Right cardiac atrium (tissue), 5 donors: ENCODE results near the gene SLC44A1. TPM values are rescaled to one million over a fixed set of nuclear protein-coding genes. Genes with fewer than 3 reads are reported as not detected.
A peak's percentile ranks its signal among the peaks of the same experiment; 100 is the strongest.

ENCODE experiments used
- ATAC-seq, 2 donors: fragments of 200-7000 bp; cut with Tn5 transposase; one replicate each; pipeline versions ENCODE4 v1.8.0 to v1.9.1; 2020; ENCODE audit warnings: moderate library complexity in 2 of 2, mild to moderate bottlenecking in 1 of 2
- DNase-seq, 3 donors: peaks; one replicate each; pipeline ENCODE4 v3.0.0-alpha.2; 2020
- H3K27ac ChIP-seq: one replicate; pipeline ENCODE4 v1.5.1; 2013; ENCODE audit warnings: mild to moderate bottlenecking, low read length, control low read depth, moderate library complexity
- H3K27me3 ChIP-seq: one replicate; pipeline ENCODE4 v1.6.1; 2013; ENCODE audit not compliant: control insufficient read depth, insufficient read depth
- H3K4me1 ChIP-seq: one replicate; pipeline ENCODE4 v1.6.1; 2013; ENCODE audit warnings: low read length; ENCODE audit not compliant: control insufficient read depth, insufficient read depth
- H3K4me3 ChIP-seq: one replicate; pipeline ENCODE4 v1.5.1; 2013; ENCODE audit warnings: low read length, control low read depth
- H3K9me3 ChIP-seq: one replicate; pipeline ENCODE4 v1.6.1; 2013; ENCODE audit warnings: low read length; ENCODE audit not compliant: control insufficient read depth
- WGBS: extraction: QIAGEN DNeasy Blood & Tissue Kit; methylation state at CpG from one replicate; pipeline ENCODE4 v1.1.7; 2013; 5-methylcytosine and 5-hydroxymethylcytosine counted together
- intact Hi-C, 4 donors: fragments of 100-400 bp; cut with DNase I; formaldehyde crosslinking; loops; one replicate each; pipeline versions ENCODE4 v1.11.0 to v1.14.0; 2022 to 2023
- polyA plus RNA-seq: library from polyadenylated mRNA; stranded (reverse); fragments of 200-250 nt; gene quantifications from one replicate; pipeline ENCODE4 v1.2.3, GENCODE V29; 2013
- total RNA-seq, 4 donors: library from RNA; stranded (reverse); fragmentation: NEBNext Ultra II Directional; extraction: Animal tissue kit (Norgen Biotek cat#: 25700); gene quantifications; one replicate each; pipeline ENCODE4 v1.2.1, GENCODE V29; 2021
- donor health status: healthy with polysubstance abuse.
- donor health status: DM: no; HTN: yes; CAD: no.
- donor health status: DM: no; HTN: no; CAD: no.
- donor health status: DM: no; HTN: yes; CAD: no; lungs with severe emphysema.
- donor health status: DM: yes; HTN: yes; CAD: no.

Gene SLC44A1
- total and polyA plus RNA-seq, 5 donors: 5.8 to 18.3 (median 16.1) TPM

DNA sequence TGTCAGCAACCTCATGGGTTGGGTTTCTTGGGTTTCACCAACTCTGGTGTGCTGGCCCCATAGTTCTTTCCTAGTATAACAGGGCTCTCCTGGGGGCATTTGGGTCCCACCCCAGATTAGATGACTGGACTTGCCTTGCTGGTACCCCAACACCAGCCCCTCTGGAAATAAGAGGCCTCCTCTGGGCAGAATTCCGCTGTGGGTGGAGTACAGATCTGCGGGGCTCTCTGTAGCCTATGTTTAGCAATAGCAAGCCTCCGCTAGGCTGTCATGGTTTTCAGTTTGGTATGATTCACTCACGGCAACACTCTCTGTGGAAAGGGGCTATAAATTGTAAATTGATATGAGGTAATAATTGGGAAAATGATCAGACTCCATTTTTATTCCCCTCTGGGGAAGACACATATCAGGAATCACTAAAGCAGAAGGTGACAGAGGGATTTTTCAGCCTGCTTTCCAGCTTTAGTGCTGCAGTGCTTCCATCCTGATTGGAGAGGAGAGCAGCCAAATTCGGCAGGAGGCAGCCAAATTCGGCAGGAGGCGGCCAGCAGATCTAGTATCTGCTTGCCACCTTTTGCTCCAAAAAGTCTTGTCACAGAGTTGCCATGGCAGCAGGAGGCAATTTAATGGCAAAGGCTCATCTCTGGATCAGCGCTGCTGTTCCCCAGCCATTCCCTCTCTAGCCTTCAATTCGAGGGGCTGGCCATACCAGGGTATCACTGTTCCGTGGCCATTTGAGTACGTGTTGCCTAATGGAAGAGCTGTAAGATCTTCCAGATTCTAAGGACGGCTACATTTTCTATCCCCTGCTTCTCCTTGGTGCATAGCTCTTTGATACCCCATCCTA is 84.6 kb downstream of the SLC44A1 start:
- peak; percentile 29 to 52 for ATAC-seq
- peaks cover 5% of the 10 kb centered on the region for H3K4me1 ChIP-seq
- no peaks in the 10 kb centered on the region for H3K9me3 ChIP-seq
- H3K4me3 ChIP-seq: peak overlapping the region; percentile 6
- DNase-seq: peak; percentile 20 to 65 (median 60)
- intact Hi-C loops: no loop called here
- H3K27ac ChIP-seq: no peak overlapping the region
- H3K27me3 ChIP-seq: no peaks in the 10 kb centered on the region
- WGBS: 78% methylated on average over 12 of the region's 12 CpGs

DNA sequence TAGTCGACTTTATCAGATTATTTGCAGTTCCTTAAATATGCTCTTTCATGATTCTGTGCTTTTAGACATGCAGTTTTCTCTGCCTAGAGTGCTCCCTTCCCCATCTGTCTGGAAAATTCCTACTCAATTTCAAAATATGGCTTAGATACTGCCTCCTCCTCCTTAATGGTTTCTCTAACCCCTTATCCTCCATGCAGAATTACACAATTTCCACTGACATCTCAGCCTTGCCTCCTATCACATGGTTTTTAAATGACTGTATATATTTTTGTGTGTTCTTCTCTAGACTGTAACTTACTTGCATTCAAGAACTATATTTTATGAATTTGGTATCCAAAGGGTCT is 85.2 kb downstream of the SLC44A1 start:
- Histone ChIP-seq H3K4me1 (peaks cover 5% of the 10 kb centered on the region), H3K27ac (no peak overlapping the region), H3K9me3 (no peaks in the 10 kb centered on the region), H3K4me3 (no peak overlapping the region), H3K27me3 (no peaks in the 10 kb centered on the region)
- ATAC-seq: peak in 1 of 2 donors; percentile 61
- intact Hi-C loops: no loop called here
- DNase-seq: no peak
- WGBS: 79% methylated on average over 1 of the region's 1 CpG

DNA sequence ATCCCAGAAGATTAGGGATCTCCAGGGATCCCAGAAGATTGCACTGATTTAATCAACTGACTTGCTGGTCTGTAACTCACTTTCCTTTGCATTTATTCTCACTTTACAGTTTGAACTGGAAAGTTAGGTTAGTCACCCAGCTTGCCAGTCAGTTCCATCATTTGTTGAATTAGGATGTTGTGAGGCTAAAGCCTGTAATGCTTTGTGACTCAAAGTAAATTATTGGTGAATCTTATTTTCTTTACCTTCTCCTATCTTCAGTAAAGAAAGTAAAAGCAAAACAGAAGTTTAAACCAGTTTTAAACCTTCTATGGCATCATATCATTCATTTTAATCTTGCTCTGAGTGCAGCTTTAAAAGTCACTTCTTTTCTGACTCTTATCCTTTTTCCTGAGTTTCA is 85.8 kb downstream of the SLC44A1 start:
- Histone ChIP-seq H3K27me3 (no peaks in the 10 kb centered on the region), H3K4me3 (no peak overlapping the region), H3K4me1 (peaks cover 5% of the 10 kb centered on the region), H3K27ac (no peak overlapping the region), H3K9me3 (no peaks in the 10 kb centered on the region)
- intact Hi-C loops: no loop called here
- ATAC-seq: no peak
- no peak for DNase-seq

DNA sequence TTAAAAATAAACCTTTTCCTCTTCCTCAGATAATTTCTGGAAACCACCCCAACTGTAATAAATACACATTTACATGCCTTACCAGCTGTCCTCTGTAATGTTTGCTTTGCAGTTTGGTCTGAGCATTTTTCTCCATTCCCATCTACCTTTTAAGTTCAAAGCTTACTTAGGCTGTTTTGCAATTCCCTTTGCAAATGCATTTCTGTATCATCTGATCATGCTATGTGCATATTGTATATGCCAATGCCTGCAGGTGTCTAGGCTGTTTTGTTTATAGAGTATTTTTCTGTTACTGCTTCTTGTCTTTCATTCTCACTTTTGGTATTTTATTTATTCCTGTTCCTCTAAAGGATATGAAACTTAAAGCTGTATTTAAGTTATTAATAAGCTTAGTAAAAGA is 86.3 kb downstream of the SLC44A1 start:
- Histone ChIP-seq H3K27me3 (no peaks in the 10 kb centered on the region), H3K4me3 (no peak overlapping the region), H3K27ac (no peak overlapping the region), H3K9me3 (no peaks in the 10 kb centered on the region), H3K4me1 (peaks cover 5% of the 10 kb centered on the region)
- DNase-seq (no peak), ATAC-seq (no peak)
- intact Hi-C loops: no loop called here

DNA sequence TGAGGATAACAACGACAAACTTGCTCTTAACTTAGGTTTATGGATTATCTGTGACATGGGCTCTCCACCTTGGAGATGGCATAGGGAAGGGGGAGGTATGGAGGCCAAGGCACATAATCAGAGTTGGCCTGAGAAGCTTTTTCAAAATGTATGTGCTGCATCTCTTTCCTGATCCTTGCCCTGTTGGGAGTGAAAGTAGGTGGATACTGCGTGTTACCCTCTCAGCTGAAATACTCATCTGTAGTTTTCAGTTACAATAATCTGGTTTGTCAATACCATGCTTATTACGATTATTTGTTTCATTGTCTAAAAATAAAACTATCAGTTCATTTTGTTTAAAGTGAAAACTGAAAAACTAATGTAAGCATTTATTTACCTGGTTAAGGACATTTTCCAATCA is 86.7 kb downstream of the SLC44A1 start:
- DNase-seq: no peak

DNA sequence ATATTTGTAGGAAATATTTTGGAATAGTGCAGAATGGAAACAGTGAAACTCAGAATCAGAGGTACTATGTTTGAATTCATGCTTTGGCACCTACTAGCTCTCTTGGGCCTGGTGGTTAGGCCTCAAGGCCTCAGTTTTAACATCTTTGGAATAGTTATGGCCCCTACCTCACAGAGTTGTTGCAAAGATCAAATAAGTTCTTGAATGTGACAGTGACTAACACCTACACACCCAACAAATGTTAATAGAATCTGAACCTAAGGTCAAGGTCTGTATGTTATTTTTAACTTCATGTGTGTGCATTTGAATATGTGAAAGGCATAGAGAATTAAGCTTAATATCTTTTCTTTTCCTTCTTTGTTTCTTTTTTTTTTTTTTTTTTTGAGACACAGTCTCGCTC is 87.3 kb downstream of the SLC44A1 start:
- WGBS: 100% methylated on average over 1 of the region's 1 CpG
- Histone ChIP-seq H3K9me3 (no peaks in the 10 kb centered on the region), H3K4me1 (peaks cover 5% of the 10 kb centered on the region), H3K4me3 (no peak overlapping the region), H3K27ac (no peak overlapping the region), H3K27me3 (no peaks in the 10 kb centered on the region)
- ATAC-seq: no peak
- intact Hi-C loops: no loop called here
- no peak for DNase-seq

More for the DNA sequence above, 86.7 kb downstream of the SLC44A1 start:
- H3K9me3 ChIP-seq: no peaks in the 10 kb centered on the region
- no peak for ATAC-seq
- no peak overlapping the region for H3K4me3 ChIP-seq
- no peak overlapping the region for H3K27ac ChIP-seq
- peaks cover 5% of the 10 kb centered on the region for H3K4me1 ChIP-seq
- WGBS: 89% methylated on average over 3 of the region's 3 CpGs
- H3K27me3 ChIP-seq: no peaks in the 10 kb centered on the region
- intact Hi-C loops: no loop called here

DNA sequence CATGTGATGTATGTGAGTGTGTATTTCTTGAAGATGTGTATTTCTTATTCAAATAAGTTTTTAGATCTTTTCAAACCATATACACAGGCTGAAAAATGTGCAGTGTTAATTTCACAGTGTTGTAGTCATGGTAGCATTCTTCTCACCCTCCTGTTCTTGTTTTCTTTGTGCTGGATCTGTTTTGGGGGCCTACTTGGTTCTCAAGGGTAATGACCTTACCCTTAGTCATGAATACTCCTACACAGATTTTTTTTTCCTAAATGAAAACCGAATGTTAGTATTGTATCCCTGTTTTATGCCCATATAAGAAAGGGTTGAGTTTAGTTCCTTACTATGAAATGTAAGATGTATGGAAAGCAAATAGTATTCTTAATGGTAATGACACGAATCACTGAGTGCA is 88.0 kb downstream of the SLC44A1 start:
- Histone ChIP-seq H3K27ac (no peak overlapping the region), H3K4me3 (no peak overlapping the region), H3K4me1 (peaks cover 5% of the 10 kb centered on the region), H3K9me3 (no peaks in the 10 kb centered on the region), H3K27me3 (no peaks in the 10 kb centered on the region)
- ATAC-seq: no peak
- no peak for DNase-seq
- 76% methylated on average over 2 of the region's 2 CpGs for WGBS
- intact Hi-C loops: no loop called here

DNA sequence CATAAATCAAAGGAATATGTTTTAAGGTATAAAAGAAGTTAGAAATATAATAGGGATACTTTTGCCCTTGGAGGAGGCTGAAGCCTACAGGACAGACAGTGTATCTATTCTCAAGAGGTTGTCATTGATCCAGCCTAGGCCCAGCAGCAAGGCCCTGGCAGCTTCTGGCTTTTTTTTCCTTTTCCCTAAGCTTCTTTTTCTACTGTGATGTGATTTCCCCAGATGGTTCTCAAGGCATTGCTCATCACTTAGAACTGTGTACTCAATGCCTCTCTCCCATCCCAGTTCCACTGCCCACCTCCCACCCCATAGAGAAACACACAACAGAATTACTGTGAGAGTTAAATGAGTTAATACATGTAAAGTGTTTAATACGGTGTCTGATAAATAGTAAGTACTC is 88.6 kb downstream of the SLC44A1 start:
- Histone ChIP-seq H3K27me3 (no peaks in the 10 kb centered on the region), H3K4me3 (no peak overlapping the region), H3K4me1 (peaks cover 5% of the 10 kb centered on the region), H3K9me3 (no peaks in the 10 kb centered on the region), H3K27ac (no peak overlapping the region)
- WGBS: 84% methylated on average over 1 of the region's 1 CpG
- ATAC-seq (no peak), DNase-seq (no peak)
- intact Hi-C loops: no loop called here

DNA sequence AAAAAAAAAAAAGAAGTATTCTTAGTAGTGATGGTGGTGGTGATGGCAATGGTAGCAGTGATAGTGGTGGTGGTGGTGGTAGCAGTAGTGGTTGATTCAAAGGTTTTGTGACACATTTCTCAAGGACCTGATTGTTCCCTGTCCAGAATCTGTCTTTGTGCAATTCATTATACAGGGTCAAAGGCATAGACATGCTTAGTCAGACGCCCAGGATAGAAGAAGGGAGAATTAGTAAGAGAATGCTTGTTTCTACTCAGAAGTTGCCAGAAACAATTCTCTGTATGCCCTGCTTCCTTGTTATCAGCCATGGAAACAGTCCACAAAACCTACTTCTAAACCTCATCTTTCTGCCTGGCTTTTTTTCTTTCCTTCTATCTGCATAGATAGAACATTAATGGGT is 89.4 kb downstream of the SLC44A1 start:
- ATAC-seq (no peak), DNase-seq (no peak)
- Histone ChIP-seq H3K27me3 (no peaks in the 10 kb centered on the region), H3K27ac (no peak overlapping the region), H3K4me1 (peaks cover 5% of the 10 kb centered on the region), H3K9me3 (no peaks in the 10 kb centered on the region), H3K4me3 (no peak overlapping the region)
- intact Hi-C loops: no loop called here
- WGBS: 79% methylated on average over 1 of the region's 1 CpG

DNA sequence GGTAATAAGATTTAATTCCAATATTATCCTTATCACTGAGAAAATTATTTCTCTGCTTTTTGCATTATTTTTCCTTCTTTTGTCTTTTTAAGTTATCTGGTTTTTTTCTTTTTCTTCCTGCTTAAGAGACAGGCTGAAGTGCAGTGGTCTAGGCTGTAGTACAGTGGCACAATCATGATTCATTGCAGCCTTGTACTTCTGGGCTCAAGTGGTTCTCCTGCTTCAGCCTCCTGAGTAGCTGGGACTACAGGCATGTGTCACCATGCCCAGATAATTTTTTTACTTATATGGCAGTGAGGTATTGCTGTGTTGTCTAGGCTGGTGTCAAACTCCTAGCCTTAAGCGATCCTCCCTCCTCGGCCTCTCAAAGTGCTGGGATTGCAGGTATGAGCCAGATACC is 93.9 kb downstream of the SLC44A1 start:
- ATAC-seq: no peak
- no peak for DNase-seq
- H3K4me3 ChIP-seq: no peak overlapping the region
- H3K4me1 ChIP-seq: no peaks in the 10 kb centered on the region
- H3K27me3 ChIP-seq: no peaks in the 10 kb centered on the region
- no peak overlapping the region for H3K27ac ChIP-seq
- intact Hi-C loops: no loop called here
- no peaks in the 10 kb centered on the region for H3K9me3 ChIP-seq
- 100% methylated on average over 2 of the region's 2 CpGs for WGBS

DNA sequence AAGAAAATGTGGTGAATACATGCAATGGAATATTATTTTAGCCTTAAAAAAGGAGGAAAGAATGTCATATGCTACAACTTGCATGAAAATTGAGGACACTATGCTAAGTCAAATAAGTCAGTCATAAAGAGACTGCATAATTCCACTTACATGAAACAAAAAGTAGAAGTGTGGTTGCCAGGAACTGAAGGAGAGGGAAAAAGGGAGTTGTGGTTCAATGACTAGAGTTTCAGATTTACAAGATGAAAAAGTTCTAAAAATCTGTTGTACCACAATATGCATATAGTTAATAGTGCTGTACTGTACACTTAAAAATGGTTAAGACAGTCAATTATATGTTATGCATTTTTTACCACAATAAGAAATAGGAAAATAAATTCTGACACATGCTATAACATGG is 95.4 kb downstream of the SLC44A1 start:
- ATAC-seq: no peak
- Histone ChIP-seq H3K27ac (no peak overlapping the region), H3K27me3 (no peaks in the 10 kb centered on the region), H3K4me3 (no peak overlapping the region), H3K4me1 (no peaks in the 10 kb centered on the region), H3K9me3 (no peaks in the 10 kb centered on the region)
- intact Hi-C loops: loop anchor here in 1 of 4 donors (10.0 kb wide), 1 partner anchor 55 kb away; no protein-coding TSS in a partner anchor
- no peak for DNase-seq
